ENCODE results near the gene TMEM271.
"Not testable (repeated sequence)": the region's sequence is repeated elsewhere in the genome, so short reads cannot be mapped to it uniquely, and the experiment has no call there.

The TMEM271 gene

GRCh38 chr4:609400-610050 lies 33.4 kb upstream of the TMEM271 start:
- no peak for DNase-seq

DNA sequence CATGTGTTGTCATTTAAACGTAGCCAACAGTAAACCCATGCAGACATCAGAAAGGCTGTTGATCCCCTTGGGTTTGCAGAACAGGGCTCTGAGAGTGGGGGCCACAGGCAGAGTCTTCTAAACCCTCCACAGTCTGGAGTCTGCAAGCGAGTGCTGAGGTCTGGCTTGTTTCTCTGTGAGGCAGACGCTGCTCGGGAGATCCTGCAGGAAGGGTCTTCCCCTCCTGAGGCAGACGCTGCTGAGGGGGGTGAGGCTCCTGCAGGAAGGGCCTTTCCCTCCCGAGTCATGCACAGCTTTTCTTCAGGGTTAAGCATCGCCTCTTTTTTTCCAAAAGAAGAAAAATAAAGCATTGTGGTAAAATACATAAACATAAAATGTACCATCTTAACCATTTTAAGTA lies 32.1 kb upstream of the TMEM271 start:
- no peak for DNase-seq

- no peak for DNase-seq
Measured at GRCh38 chr4:605702-606425, 29.8 kb upstream of the TMEM271 start.

DNA sequence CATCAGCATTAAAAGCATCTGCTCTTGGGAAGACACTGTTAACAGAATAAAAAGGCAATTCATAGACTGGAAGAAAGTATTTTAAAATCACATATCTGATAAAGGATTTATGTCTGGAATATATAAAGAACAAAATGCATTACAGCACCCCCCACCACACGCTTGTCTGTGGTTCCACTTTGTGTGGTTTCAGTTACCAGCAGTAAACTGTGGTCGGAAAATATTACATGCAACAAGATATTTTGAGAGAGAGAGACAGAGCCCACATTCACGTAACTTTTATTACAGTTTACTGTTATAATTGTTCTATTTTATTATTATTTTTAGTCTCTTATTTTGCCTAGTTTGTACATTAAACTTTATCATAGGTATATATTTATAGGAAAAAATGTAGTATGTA lies 28.0 kb upstream of the TMEM271 start:
- DNase-seq, result no peak

DNA sequence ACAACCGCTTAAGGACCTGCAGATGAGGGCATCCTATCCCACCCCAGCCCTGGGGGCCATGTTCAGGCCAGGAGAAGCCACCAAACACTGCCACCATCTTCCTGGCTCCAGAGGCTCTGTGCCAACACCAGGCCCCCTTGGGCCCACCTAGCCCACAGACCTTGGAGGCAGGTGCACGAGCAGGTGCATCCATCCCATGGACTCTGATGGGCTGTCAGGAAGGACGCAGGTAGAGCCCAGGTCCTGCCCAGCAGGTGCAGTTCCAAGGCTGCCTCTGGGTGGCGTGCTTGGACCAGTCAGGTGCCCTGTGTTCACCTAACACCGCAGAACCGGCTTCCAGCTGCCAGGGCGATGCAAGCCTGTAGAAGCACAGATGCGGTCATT lies 26.5 kb upstream of the TMEM271 start:
- DNase-seq, result peak; percentile 74

DNA sequence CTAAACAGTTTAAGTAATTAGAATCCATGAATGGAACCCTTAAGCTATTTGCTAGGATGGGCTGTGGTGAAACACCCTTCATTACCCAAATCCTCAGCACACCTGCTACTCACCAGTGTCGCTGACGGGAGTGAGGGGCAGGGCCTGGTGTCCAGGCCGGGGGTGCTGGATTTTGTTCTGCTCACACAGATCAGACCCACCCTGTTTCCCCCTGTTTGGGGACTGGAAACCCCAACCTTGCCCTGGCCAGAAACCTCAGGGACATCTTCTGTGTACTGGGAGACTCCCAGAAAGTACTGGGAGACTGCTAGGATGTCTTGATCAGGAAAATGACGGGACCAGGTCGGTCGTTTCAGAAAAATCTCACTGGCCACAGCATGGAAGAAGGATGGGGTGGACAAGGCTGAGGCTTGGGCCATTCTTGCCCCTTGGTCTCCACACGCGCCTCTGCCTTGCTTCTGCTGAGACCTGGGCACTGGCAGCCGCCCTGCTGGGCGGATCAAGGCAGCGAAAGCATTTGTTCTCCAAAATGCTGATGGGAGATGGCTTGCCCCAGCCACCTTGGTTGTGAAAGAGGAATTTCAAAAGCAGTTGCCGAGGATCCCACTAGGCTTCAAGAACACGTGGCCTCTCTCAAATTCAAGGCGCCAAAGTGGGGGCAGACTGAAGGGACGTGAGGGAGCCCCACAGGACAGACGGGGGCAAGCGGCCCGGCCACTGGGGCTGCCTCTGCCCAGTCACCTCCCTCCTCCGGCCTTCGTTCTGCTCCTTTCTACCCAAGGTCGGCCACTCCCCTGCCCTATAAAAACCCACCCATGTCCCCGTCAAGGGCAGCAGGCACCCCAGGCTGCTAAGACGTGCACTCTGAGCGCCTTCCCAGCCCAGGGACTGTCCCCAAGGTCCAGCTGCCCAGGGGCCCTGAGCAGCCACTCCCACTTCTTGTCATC lies 25.8 kb upstream of the TMEM271 start:
- no peak for DNase-seq

- no peak for DNase-seq
Measured at GRCh38 chr4:600850-601515, 24.9 kb upstream of the TMEM271 start.

DNA sequence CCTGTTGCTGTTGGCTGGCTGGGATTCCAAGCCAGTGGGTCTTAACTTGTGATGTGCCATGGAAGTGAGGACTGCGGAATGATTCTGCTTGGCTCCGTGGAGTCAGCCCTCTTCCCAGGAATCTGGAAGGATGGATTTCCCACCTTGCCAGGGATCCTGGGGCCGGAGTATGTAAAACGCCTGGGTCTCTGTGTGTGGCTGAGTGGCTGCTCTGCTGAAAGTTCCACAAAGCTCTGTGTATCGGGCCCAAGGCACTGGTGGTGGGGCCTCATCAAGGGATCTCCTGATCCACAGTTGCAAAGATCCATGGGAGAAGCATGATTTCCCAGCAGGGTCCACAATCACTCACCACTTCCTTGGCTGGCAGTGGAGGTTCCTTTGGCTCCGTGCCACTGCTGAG lies 24.1 kb upstream of the TMEM271 start:
- DNase-seq, result no peak

DNA sequence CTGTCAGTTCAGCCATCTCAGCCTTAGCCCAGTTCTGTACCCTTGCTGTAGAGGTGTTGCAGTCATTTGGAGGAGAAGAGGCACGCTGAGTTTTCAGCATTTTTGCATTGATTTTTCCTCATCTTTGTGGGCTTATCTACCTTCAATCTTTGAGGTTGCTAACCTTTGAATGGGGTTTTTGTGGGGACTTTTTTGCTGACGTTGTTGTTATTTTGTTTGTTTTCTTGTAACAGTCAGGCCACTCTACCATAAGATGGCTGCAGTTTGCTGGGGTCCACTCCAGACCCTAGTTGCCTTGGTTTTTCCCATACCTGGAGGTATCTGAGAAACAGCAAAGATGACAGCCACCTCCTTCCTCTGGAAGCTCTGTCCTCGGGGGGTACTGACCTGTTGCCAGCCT lies 22.8 kb upstream of the TMEM271 start:
- no peak for DNase-seq

DNA sequence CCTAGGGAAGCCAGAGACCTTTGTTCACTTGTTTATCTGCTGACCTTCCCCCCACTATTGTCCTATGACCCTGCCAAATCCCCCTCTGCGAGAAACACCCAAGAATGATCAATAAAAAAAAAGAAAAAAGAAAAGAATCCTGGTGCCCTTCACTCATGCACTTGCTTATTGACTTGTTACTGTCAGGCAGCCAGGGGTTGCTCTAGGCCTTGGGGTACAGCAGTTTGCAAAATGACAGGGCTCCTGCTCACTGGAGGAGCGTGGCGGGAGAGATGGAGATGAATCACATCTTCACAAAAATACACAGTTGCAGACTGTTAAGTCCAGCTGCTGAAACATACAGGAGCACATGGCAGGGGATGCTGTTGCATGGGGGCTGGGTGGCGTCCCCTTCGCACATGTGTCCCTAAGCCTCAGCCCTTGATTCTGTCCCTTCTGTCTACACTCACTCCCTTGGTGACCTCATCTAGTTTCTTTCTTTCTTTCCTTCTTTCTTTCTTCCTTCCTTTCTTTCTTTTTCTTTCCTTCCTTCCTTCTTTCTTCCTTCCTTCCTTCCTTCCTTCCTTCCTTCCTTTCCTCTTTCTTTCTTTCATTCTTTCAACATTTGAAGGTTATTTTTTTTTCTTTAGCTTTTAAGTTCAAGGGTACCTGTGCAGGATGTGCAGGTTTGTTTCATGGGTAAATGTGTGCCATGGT lies 16.9 kb upstream of the TMEM271 start:
- DNase-seq, result no peak

DNA sequence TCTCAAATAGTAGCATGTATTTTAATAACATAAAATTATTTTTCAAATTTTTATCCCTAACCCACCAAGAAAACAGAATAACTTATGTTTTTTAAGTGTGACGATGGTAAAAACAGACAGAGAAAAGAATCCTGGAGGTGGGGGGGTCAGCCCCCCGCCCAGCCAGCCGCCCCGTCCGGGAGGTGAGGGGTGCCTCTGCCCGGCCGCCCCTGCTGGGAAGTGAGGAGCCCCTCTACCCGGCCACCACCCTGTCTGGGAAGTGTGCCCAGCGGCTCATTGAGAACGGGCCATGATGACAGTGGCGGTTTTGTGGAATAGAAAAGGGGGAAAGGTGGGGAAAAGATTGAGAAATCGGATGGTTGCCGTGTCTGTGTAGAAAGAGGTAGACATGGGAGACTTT lies 16.1 kb upstream of the TMEM271 start:
- not testable (repeated sequence) for DNase-seq

- no peak for DNase-seq
Measured at GRCh38 chr4:590313-590841, 14.3 kb upstream of the TMEM271 start.

- no peak for DNase-seq
Measured at GRCh38 chr4:589219-589963, 13.3 kb upstream of the TMEM271 start.

- DNase-seq, result no peak
Measured at GRCh38 chr4:588351-588849, 12.3 kb upstream of the TMEM271 start.

- no peak for DNase-seq
Measured at GRCh38 chr4:587671-588350, 11.7 kb upstream of the TMEM271 start.

DNA sequence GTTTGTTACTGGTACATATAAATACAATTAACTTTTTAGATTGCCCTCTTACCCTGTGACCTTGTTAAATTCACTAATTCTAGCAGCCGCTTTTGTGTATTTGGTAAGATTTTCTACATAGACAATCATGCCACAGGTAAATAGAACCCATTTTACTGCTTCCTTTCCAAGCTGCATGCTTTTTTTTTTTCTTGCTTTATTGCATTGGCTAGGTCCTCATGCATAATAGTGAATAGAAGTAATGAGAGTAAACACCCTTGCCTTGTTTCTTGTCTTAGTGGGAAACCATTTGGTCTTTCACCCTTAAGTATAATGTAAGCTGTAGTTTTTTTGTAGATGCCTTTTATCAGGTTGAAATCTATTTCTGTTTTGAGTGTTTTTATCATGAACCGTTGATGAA lies 7.7 kb upstream of the TMEM271 start:
- no peak for DNase-seq

- DNase-seq, result no peak
Measured at GRCh38 chr4:581753-582361, 5.8 kb upstream of the TMEM271 start.

DNA sequence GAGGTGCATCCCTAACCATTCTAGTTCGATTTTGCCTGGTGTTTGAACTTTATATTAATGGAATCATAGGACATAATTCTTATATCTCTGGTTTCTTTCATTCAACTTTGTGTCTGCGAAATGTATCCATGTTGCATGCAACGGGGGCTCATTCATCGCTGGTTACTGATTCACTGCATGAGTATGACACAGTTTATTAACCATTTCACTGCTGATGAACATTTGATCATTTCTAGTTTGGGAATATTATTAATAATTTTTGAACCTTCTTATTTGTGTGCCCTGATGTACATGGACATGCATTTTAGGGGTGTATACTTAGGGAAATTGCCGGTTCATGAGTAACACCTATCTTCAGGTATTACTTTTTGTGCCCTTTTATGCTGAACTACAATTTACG lies 5.1 kb upstream of the TMEM271 start:
- no peak for DNase-seq

- DNase-seq, result no peak
Measured at GRCh38 chr4:579543-580175, 3.6 kb upstream of the TMEM271 start.
